ENCODE results near the gene SAMD4A.

SAMD4A gene

GRCh38 chr14:54566410-54567223 lies at the start of gene SAMD4A:
Gene SAMD4A, plus strand, starts transcription at chr14:54567128. Its CDS starts 789 bp downstream, at chr14:54567917.
- H3K4me3 ChIP-seq (ENCODE audit: low read length) = peak within 1 kb of the TSS; percentile 72
- no peak for TF ChIP-seq ZNF274 (IDR thresholded peaks at IDR 0.05; ENCODE audit: low read depth, low read length)

- no peak overlapping the region for H3K4me3 ChIP-seq (ENCODE audit: low read length)
- TF ChIP-seq ZNF274 (IDR thresholded peaks at IDR 0.05; ENCODE audit: low read depth, low read length) = no peak
These were observed 42.5 kb upstream of the SAMD4A start for GRCh38 chr14:54524410-54524809.

GRCh38 chr14:54528973-54529372 lies 38.0 kb upstream of the SAMD4A start:
- TF ChIP-seq ZNF274 (IDR thresholded peaks at IDR 0.05; ENCODE audit: low read depth, low read length) = no peak
- no peak overlapping the region for H3K4me3 ChIP-seq (ENCODE audit: low read length)

- TF ChIP-seq ZNF274 (IDR thresholded peaks at IDR 0.05; ENCODE audit: low read depth, low read length) = no peak
- H3K4me3 ChIP-seq (ENCODE audit: low read length) = no peak overlapping the region
These were observed 37.1 kb upstream of the SAMD4A start for GRCh38 chr14:54529811-54530210.

- TF ChIP-seq ZNF274 (IDR thresholded peaks at IDR 0.05; ENCODE audit: low read depth, low read length) = no peak
- H3K4me3 ChIP-seq (ENCODE audit: low read length) = peak overlapping the region; percentile 33; the same call in 1 of the 2 replicates
These were observed 34.6 kb upstream of the SAMD4A start for GRCh38 chr14:54532111-54533012.

- no peak for TF ChIP-seq ZNF274 (IDR thresholded peaks at IDR 0.05; ENCODE audit: low read depth, low read length)
- H3K4me3 ChIP-seq (ENCODE audit: low read length) = peak overlapping the region; percentile 33; the same call in 1 of the 2 replicates
These were observed 33.8 kb upstream of the SAMD4A start for GRCh38 chr14:54533100-54533499.

- no peak overlapping the region for H3K4me3 ChIP-seq (ENCODE audit: low read length)
- TF ChIP-seq ZNF274 (IDR thresholded peaks at IDR 0.05; ENCODE audit: low read depth, low read length) = no peak
These were observed 31.8 kb upstream of the SAMD4A start for GRCh38 chr14:54535126-54535525.

- H3K4me3 ChIP-seq (ENCODE audit: low read length) = no peak overlapping the region
- TF ChIP-seq ZNF274 (IDR thresholded peaks at IDR 0.05; ENCODE audit: low read depth, low read length) = no peak
These were observed 31.3 kb upstream of the SAMD4A start for GRCh38 chr14:54535646-54536045.

GRCh38 chr14:54537651-54538050 lies 29.3 kb upstream of the SAMD4A start:
- H3K4me3 ChIP-seq (ENCODE audit: low read length) = no peak overlapping the region
- TF ChIP-seq ZNF274 (IDR thresholded peaks at IDR 0.05; ENCODE audit: low read depth, low read length) = no peak

GRCh38 chr14:54538055-54538454 lies 28.9 kb upstream of the SAMD4A start:
- TF ChIP-seq ZNF274 (IDR thresholded peaks at IDR 0.05; ENCODE audit: low read depth, low read length) = no peak
- H3K4me3 ChIP-seq (ENCODE audit: low read length) = no peak overlapping the region

GRCh38 chr14:54547583-54547982 lies 19.3 kb upstream of the SAMD4A start:
- no peak for TF ChIP-seq ZNF274 (IDR thresholded peaks at IDR 0.05; ENCODE audit: low read depth, low read length)
- no peak overlapping the region for H3K4me3 ChIP-seq (ENCODE audit: low read length)

GRCh38 chr14:54548491-54548890 lies 18.4 kb upstream of the SAMD4A start:
- H3K4me3 ChIP-seq (ENCODE audit: low read length) = no peak overlapping the region
- TF ChIP-seq ZNF274 (IDR thresholded peaks at IDR 0.05; ENCODE audit: low read depth, low read length) = no peak

- no peak for TF ChIP-seq ZNF274 (IDR thresholded peaks at IDR 0.05; ENCODE audit: low read depth, low read length)
These were observed 17.1 kb upstream of the SAMD4A start for GRCh38 chr14:54549862-54550261.

GRCh38 chr14:54550514-54550913 lies 16.4 kb upstream of the SAMD4A start:
- TF ChIP-seq ZNF274 (IDR thresholded peaks at IDR 0.05; ENCODE audit: low read depth, low read length) = no peak
- H3K4me3 ChIP-seq (ENCODE audit: low read length) = no peak overlapping the region

More at GRCh38 chr14:54549862-54550261, 17.1 kb upstream of the SAMD4A start:
- no peak overlapping the region for H3K4me3 ChIP-seq (ENCODE audit: low read length)

GRCh38 chr14:54554401-54554800 lies 12.5 kb upstream of the SAMD4A start:
- TF ChIP-seq ZNF274 (IDR thresholded peaks at IDR 0.05; ENCODE audit: low read depth, low read length) = no peak
- no peak overlapping the region for H3K4me3 ChIP-seq (ENCODE audit: low read length)

Data from GM08714 (cell line).